Endothelial cell of umbilical vein (primary cell): ENCODE results near the gene ERO1A.

ENCODE experiments used
- EZH2 ChIP-seq: IDR thresholded peaks from 2 replicates; pipeline ENCODE4 v1.6.1; 2012; ENCODE audit warnings: borderline replicate concordance, low read depth, mild to moderate bottlenecking, moderate library complexity, low read length, inconsistent platforms; ENCODE audit not compliant: severe bottlenecking
- POLR2AphosphoS5 ChIP-seq: IDR thresholded peaks from 2 replicates; pipeline ENCODE4 v1.6.1; 2012; ENCODE audit warnings: low read depth, mild to moderate bottlenecking, control low read depth, low read length, moderate library complexity; ENCODE audit not compliant: insufficient read depth

DNA sequence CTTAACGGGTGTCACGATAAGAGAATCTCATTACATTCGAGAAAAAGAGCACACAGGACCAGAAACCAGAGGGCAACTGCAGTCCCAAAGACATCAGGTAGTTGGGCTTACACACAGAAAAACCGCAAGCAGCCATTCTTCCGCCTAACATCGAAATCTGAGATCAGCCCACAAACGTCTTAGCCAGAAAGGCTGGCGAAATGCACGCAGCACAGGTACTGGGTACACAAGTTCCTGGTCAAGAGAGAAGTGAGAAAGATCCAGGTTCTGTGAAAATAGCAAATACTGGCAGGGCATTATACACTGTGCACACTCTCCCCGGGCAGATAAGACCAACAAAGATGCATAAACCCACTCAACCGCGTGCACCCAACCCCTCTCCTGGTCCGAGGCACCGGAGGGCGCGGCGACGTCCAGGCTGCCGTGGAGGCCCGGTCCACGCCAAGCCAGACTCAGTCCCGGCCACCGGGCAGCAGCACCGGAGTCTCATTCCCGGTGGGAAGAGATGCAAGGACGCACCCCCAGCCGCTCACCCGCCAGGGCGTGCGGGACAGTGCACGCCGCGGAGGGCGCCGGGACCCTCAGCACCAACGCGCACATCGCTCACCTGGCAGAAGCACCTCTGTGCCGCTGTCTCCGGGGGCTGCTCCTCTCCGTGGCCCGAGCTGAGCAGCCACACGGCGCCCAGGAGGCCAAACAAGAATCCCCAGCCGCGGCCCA is 437 bp downstream of the ERO1A start:
- TF ChIP-seq EZH2: no peak
- TF ChIP-seq POLR2AphosphoS5: no peak
